ENCODE measurements around the gene PTGES.

Gene PTGES

GRCh38 chr9:129737479-129738274, 15.2 kb downstream of the PTGES start:
- H3K27ac ChIP-seq, result peak overlapping the region; percentile 63

GRCh38 chr9:129736334-129736733, 16.5 kb downstream of the PTGES start:
- H3K4me3 ChIP-seq (ENCODE audit: low read depth in 1 of 2, low read length in 1 of 2), result no peak overlapping the region
- TF ChIP-seq CTCF (IDR thresholded peaks at IDR 0.05), result no peak
- peaks cover 22% of the 10 kb centered on the region for H3K36me3 ChIP-seq
- no peak overlapping the region for H3K27ac ChIP-seq
- peaks cover 43% of the 10 kb centered on the region for H3K27me3 ChIP-seq
- peaks cover 10 to 13% of the 10 kb centered on the region in 2 experiments for H3K4me1 ChIP-seq (ENCODE audit: control insufficient read depth in 1 of 2, insufficient read depth in 1 of 2, low read depth in 1 of 2, low read length in 1 of 2)
- H3K9me3 ChIP-seq, result no peaks in the 10 kb centered on the region

More at GRCh38 chr9:129737479-129738274, 15.2 kb downstream of the PTGES start:
- Histone ChIP-seq H3K4me3 (ENCODE audit: low read depth in 1 of 2, low read length in 1 of 2) (peak overlapping the region; percentile 65 to 81), H3K9me3 (no peaks in the 10 kb centered on the region), H3K36me3 (peaks cover 24% of the 10 kb centered on the region), H3K4me1 (ENCODE audit: control insufficient read depth in 1 of 2, insufficient read depth in 1 of 2, low read depth in 1 of 2, low read length in 1 of 2) (peaks cover 10 to 13% of the 10 kb centered on the region in 2 experiments), H3K27me3 (peaks cover 31% of the 10 kb centered on the region)
- TF ChIP-seq CTCF (IDR thresholded peaks at IDR 0.05), result peak; percentile 93

- no peak for TF ChIP-seq CTCF (IDR thresholded peaks at IDR 0.05)
- H3K9me3 ChIP-seq, result no peaks in the 10 kb centered on the region
- H3K4me3 ChIP-seq (ENCODE audit: low read depth in 1 of 2, low read length in 1 of 2), result no peak overlapping the region
- peaks cover 51% of the 10 kb centered on the region for H3K27me3 ChIP-seq
- peaks cover 10 to 13% of the 10 kb centered on the region in 2 experiments for H3K4me1 ChIP-seq (ENCODE audit: control insufficient read depth in 1 of 2, insufficient read depth in 1 of 2, low read depth in 1 of 2, low read length in 1 of 2)
- peaks cover 14% of the 10 kb centered on the region for H3K36me3 ChIP-seq
- no peak overlapping the region for H3K27ac ChIP-seq
Observed at GRCh38 chr9:129735546-129735945, 17.3 kb downstream of the PTGES start.

DNA sequence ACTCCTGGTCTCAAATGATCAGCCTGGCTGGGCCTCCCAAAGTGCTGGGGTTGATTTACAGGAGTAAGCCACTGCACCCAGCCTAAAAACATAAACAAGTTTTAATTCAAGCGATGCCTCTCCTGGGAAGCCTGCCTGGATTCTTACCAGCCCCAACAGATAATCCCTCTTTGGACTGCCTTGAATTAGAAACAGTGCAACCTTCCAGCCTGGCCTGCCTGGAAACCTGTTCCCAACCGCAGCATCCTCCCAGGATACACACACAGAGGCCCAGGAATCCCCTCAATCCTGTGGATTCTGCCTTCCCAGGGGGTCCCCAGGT, 19.2 kb downstream of the PTGES start:
- Histone ChIP-seq H3K4me3 (ENCODE audit: low read depth in 1 of 2, low read length in 1 of 2) (no peak overlapping the region), H3K27ac (no peak overlapping the region), H3K36me3 (no peaks in the 10 kb centered on the region), H3K9me3 (no peaks in the 10 kb centered on the region), H3K27me3 (peaks cover 60% of the 10 kb centered on the region), H3K4me1 (ENCODE audit: control insufficient read depth in 1 of 2, insufficient read depth in 1 of 2, low read depth in 1 of 2, low read length in 1 of 2) (peaks cover 10 to 13% of the 10 kb centered on the region in 2 experiments)
- TF ChIP-seq CTCF (IDR thresholded peaks at IDR 0.05), result no peak

- Histone ChIP-seq H3K4me1 (ENCODE audit: control insufficient read depth in 1 of 2, insufficient read depth in 1 of 2, low read depth in 1 of 2, low read length in 1 of 2) (peaks cover 8 to 9% of the 10 kb centered on the region in 2 experiments), H3K9me3 (no peaks in the 10 kb centered on the region), H3K27ac (no peak overlapping the region), H3K4me3 (ENCODE audit: low read depth in 1 of 2, low read length in 1 of 2) (no peak overlapping the region), H3K36me3 (no peaks in the 10 kb centered on the region), H3K27me3 (peaks cover 60% of the 10 kb centered on the region)
- no peak for TF ChIP-seq CTCF (IDR thresholded peaks at IDR 0.05)
Observed at GRCh38 chr9:129732946-129733631, 19.8 kb downstream of the PTGES start.
